B cell (primary cell): ENCODE data around the gene CAMK2G. TPM values are rescaled to one million over a fixed set of nuclear protein-coding genes. Genes with fewer than 3 reads are reported as not detected.

Experiments used
- ATAC-seq: fragments of 200-7000 bp; cut with Tn5 transposase; one replicate; pipeline ENCODE4 v1.10.0; 2021; ENCODE audit warnings: low read depth, mild to moderate bottlenecking, moderate number of reproducible peaks, moderate library complexity
- CTCF ChIA-PET: fragments of 350-600 bp; sonication (Branson Sonifier 250); formaldehyde crosslinking; loops from one replicate; lab custom pipeline; 2021; ENCODE audit warnings: antibody characterized with exemption, inconsistent platforms; lab: Charles Lee
- POLR2A ChIA-PET: fragments of 350-600 bp; sonication (Branson Sonifier 250); formaldehyde crosslinking; loops from one replicate; lab custom pipeline; 2021; ENCODE audit warnings: antibody characterized with exemption; lab: Charles Lee
- DNase-seq: peaks from one replicate; pipeline ENCODE4 v3.0.0; 2013
- H2AFZ ChIP-seq: 2 replicates; pipeline ENCODE4 v1.6.1; 2012; ENCODE audit warnings: mild to moderate bottlenecking, low read depth, low read length; ENCODE audit not compliant: insufficient read depth, poor library complexity, severe bottlenecking
- H3K27ac ChIP-seq, 2 donors: 1 replicate in 1 of 2; 2 replicates in 1 of 2; pipeline ENCODE4 v1.5.1; 2012 to 2013; ENCODE audit warnings: low read length in 2 of 2, mild to moderate bottlenecking in 2 of 2, moderate library complexity in 1 of 2
- H3K27me3 ChIP-seq, 4 experiments: fragments of 200-600 bp in 1 of 4; sonication (generic) in 1 of 4; replicated peaks in 1 of 4; 1 replicate in 2 of 4; 2 replicates in 2 of 4; pipeline versions ENCODE4 v1.6.1 to v1.7.0; 2013 to 2016; ENCODE audit warnings: low read length in 3 of 4, mild to moderate bottlenecking in 2 of 4, mixed read lengths in 1 of 4, moderate library complexity in 1 of 4; ENCODE audit not compliant: insufficient read depth in 4 of 4, control insufficient read depth in 3 of 4; ENCODE audit errors: control extremely low read depth in 1 of 4
- H3K36me3 ChIP-seq, 2 experiments: replicated peaks in 1 of 2; 1 replicate in 1 of 2; 2 replicates in 1 of 2; pipeline versions ENCODE4 v1.6.1 to v1.7.1; 2013; ENCODE audit warnings: low read length in 1 of 2; ENCODE audit not compliant: insufficient read depth in 2 of 2, control insufficient read depth in 1 of 2; ENCODE audit errors: control extremely low read depth in 1 of 2, extremely low read depth in 1 of 2
- H3K4me1 ChIP-seq, 2 donors: fragments of 200-600 bp in 1 of 2; sonication (generic) in 1 of 2; 1 replicate in 1 of 2; 2 replicates in 1 of 2; pipeline versions ENCODE4 v1.5.1 to v1.6.1; 2013 to 2017; ENCODE audit warnings: low read length in 2 of 2; ENCODE audit not compliant: control insufficient read depth in 2 of 2, insufficient read depth in 2 of 2
- H3K4me2 ChIP-seq: replicated peaks from 2 replicates; pipeline ENCODE3; 2012; ENCODE audit warnings: mild to moderate bottlenecking, low read depth, low read length; ENCODE audit not compliant: poor library complexity, severe bottlenecking
- H3K4me3 ChIP-seq, 5 experiments: fragments of 200-600 bp in 1 of 5; sonication (generic) in 1 of 5; 1 replicate in 3 of 5; 2 replicates in 2 of 5; pipeline versions ENCODE4 v1.5.1 to v1.7.0; 2011 to 2016; ENCODE audit warnings: low read length in 4 of 5, mild to moderate bottlenecking in 4 of 5, low read depth in 2 of 5, control low read depth in 1 of 5, moderate library complexity in 1 of 5; ENCODE audit not compliant: insufficient read depth in 1 of 5; ENCODE audit errors: control extremely low read depth in 1 of 5, extremely low read depth in 1 of 5
- H3K79me2 ChIP-seq: fragments of 200-600 bp; sonication (generic); one replicate; pipeline ENCODE4 v1.6.0; 2016; ENCODE audit warnings: low read length; ENCODE audit not compliant: control insufficient read depth, insufficient read depth
- H3K9ac ChIP-seq: fragments of 200-600 bp; sonication (generic); 2 replicates; pipeline ENCODE4 v1.6.1; 2017; ENCODE audit warnings: mild to moderate bottlenecking, low read length, moderate library complexity
- H3K9me3 ChIP-seq, 3 donors: one replicate each; pipeline versions ENCODE4 v1.6.1 to v1.7.1; 2013; ENCODE audit warnings: low read length in 2 of 3; ENCODE audit not compliant: control insufficient read depth in 2 of 3, insufficient read depth in 1 of 3; ENCODE audit errors: control extremely low read depth in 1 of 3
- H4K20me1 ChIP-seq: 2 replicates; pipeline ENCODE4 v1.6.0; 2012; ENCODE audit warnings: mild to moderate bottlenecking, low read length; ENCODE audit not compliant: insufficient read depth, control insufficient read depth, poor library complexity, severe bottlenecking
- H3K27ac Mint-ChIP-seq: one replicate; pipeline ENCODE4 v1.8.0; 2021; ENCODE audit warnings: mixed read lengths
- H3K27me3 Mint-ChIP-seq: one replicate; pipeline ENCODE4 v1.8.0; 2021; ENCODE audit warnings: mixed read lengths
- H3K4me1 Mint-ChIP-seq: one replicate; pipeline ENCODE4 v1.8.0; 2021; ENCODE audit warnings: mixed read lengths
- H3K4me3 Mint-ChIP-seq: one replicate; pipeline ENCODE4 v1.8.0; 2021; ENCODE audit warnings: mixed read lengths
- H3K9me3 Mint-ChIP-seq: one replicate; pipeline ENCODE4 v1.8.0; 2022; ENCODE audit warnings: mixed read lengths; ENCODE audit not compliant: insufficient read depth
- CTCF ChIP-seq: fragments of 200-600 bp; IDR thresholded peaks from one replicate; pipeline ENCODE4 v1.8.0; 2022; ENCODE audit warnings: antibody characterized with exemption, mild to moderate bottlenecking
- WGBS: methylation state at CpG from one replicate; pipeline ENCODE4 v1.1.5; 2013; ENCODE audit warnings: missing lambda C conversion rate; ENCODE audit not compliant: insufficient coverage; 5-methylcytosine and 5-hydroxymethylcytosine counted together
- intact Hi-C: fragments of 100-400 bp; cut with micrococcal nuclease; formaldehyde crosslinking; loops from one replicate; pipeline ENCODE4 v1.10.0; 2022
- polyA plus RNA-seq: library from polyadenylated mRNA; depleted of rRNA; stranded (reverse); fragments of >200 nt; gene quantifications from 2 replicates; pipeline ENCODE4 v1.2.3, GENCODE V29; 2012
- total RNA-seq, 2 donors: library from RNA; stranded (reverse); fragments of 120-200 nt in 1 of 2; gene quantifications; 1 replicate in 1 of 2; 2 replicates in 1 of 2; pipeline versions ENCODE4 v1.2.3 to v1.2.4, GENCODE V29; 2013 to 2022

Gene CAMK2G
- total and polyA plus RNA-seq, 2 donors (not counting 1 experiment from before 2014, with no cell fraction given), result 42.7 to 48.7 TPM

GRCh38 chr10:73828161-73828560 is 46.2 kb downstream of the CAMK2G start:
- 90% methylated on average over 2 of the region's 6 CpGs for WGBS
- H3K4me2 ChIP-seq, result no peak overlapping the region
- no peak for TF ChIP-seq CTCF
- DNase-seq, result no peak
- H3K9ac ChIP-seq, result no peak overlapping the region
- no peak overlapping the region for H3K27ac ChIP-seq
- no peak overlapping the region for H3K4me3 ChIP-seq
- no peak overlapping the region for H2AFZ ChIP-seq
- H4K20me1 ChIP-seq, result no peaks in the 10 kb centered on the region
- H3K4me1 Mint-ChIP-seq, result no peaks in the 10 kb centered on the region
- H3K27ac Mint-ChIP-seq, result no peak overlapping the region
- no peaks in the 10 kb centered on the region for H3K27me3 Mint-ChIP-seq
- ATAC-seq, result no peak
- peaks cover 0 to 51% of the 10 kb centered on the region in 2 experiments for H3K36me3 ChIP-seq
- no peaks in the 10 kb centered on the region for H3K9me3 Mint-ChIP-seq
- no peaks in the 10 kb centered on the region for H3K9me3 ChIP-seq
- CTCF ChIA-PET, result interaction anchor here (0.8 kb wide), 1 partner anchor 51 kb away, joined by 3 read pairs; no protein-coding TSS in a partner anchor
- H3K27me3 ChIP-seq, result no peaks in the 10 kb centered on the region
- H3K4me3 Mint-ChIP-seq, result no peak overlapping the region
- intact Hi-C loops, result no loop called here
- POLR2A ChIA-PET, result no interaction called here
- H3K79me2 ChIP-seq, result no peaks in the 10 kb centered on the region
- H3K4me1 ChIP-seq, result no peaks in the 10 kb centered on the region

DNA sequence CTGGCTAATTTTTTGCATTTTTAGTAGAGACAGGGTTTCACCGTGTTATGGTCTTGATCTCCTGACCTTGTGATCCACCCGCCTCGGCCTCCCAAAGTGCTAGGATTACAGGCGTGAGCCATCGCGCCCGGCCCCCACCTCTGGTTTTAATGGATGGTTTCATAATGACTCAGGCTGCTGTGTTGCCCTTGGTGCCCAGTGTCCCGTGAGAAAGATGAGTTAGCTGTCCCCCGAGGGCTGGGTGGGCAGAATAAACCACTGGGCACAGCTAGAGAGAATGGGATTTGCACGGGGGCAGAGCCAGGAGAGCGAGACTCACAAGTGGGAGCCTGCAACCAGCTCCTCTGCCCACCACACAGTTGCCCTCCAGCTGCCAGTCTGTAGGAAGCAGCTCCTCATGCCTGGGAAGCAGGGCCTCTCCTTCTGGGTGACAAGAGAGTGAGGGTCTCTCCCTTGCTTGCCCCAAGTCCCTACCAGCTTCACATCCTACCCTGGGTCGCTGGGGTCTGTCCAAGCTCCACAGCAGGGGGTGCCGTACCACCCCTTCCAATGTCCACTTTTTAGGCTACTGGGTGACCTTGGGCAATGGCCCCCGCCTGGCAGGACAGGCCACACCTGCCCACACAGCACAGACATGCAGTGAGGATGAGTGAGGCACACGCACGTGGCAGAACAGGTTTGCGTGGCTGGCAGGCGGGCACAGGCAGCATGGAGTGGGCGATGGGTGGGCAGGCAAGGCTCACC is 46.8 kb downstream of the CAMK2G start:
- Mint-ChIP-seq H3K9me3 (no peaks in the 10 kb centered on the region), H3K4me1 (no peaks in the 10 kb centered on the region), H3K27ac (no peak overlapping the region), H3K27me3 (no peaks in the 10 kb centered on the region), H3K4me3 (no peak overlapping the region)
- Histone ChIP-seq H3K27me3 (no peaks in the 10 kb centered on the region), H3K27ac (no peak overlapping the region), H3K9ac (no peak overlapping the region), H3K9me3 (no peaks in the 10 kb centered on the region), H4K20me1 (no peaks in the 10 kb centered on the region), H3K79me2 (no peaks in the 10 kb centered on the region), H3K36me3 (peaks cover 0 to 53% of the 10 kb centered on the region in 2 experiments), H3K4me2 (no peak overlapping the region), H3K4me1 (no peaks in the 10 kb centered on the region), H2AFZ (no peak overlapping the region), H3K4me3 (no peak overlapping the region)
- CTCF ChIA-PET, result interaction anchor here (0.6 to 1.1 kb wide), 2 partner anchors 21 to 40 kb away, joined by 3 to 4 read pairs; no protein-coding TSS in a partner anchor
- ATAC-seq (no peak), DNase-seq (no peak)
- WGBS, result 90% methylated on average over 14 of the region's 19 CpGs
- no peak for TF ChIP-seq CTCF
- POLR2A ChIA-PET, result interaction anchor here (0.6 kb wide), 1 partner anchor 151 kb away, joined by 3 read pairs; no protein-coding TSS in a partner anchor
- intact Hi-C loops, result no loop called here
